Neural crest cell (in vitro differentiated cells): ENCODE measurements around the gene GFAP. TPM values are rescaled to one million over a fixed set of nuclear protein-coding genes. Genes with fewer than 3 reads are reported as not detected.

Experiments used
- DNase-seq: peaks from one replicate; pipeline ENCODE4 v3.0.0; 2021; ENCODE audit warnings: low read depth, mixed read lengths, low spot score
- H3K27ac Mint-ChIP-seq: one replicate; pipeline ENCODE4 v1.8.0; 2021; ENCODE audit warnings: mild to moderate bottlenecking, mixed read lengths; ENCODE audit not compliant: unreplicated experiment
- H3K27me3 Mint-ChIP-seq: 2 replicates; pipeline ENCODE4 v1.8.0; 2021; ENCODE audit warnings: low read depth, mild to moderate bottlenecking, mixed read lengths
- H3K36me3 Mint-ChIP-seq: 2 replicates; pipeline ENCODE4 v1.8.0; 2021; ENCODE audit warnings: low read depth, mild to moderate bottlenecking, mixed read lengths
- H3K4me1 Mint-ChIP-seq: 2 replicates; pipeline ENCODE4 v1.8.0; 2021; ENCODE audit warnings: mixed read lengths
- H3K4me3 Mint-ChIP-seq: one replicate; pipeline ENCODE4 v1.8.0; 2021; ENCODE audit warnings: mild to moderate bottlenecking, mixed read lengths
- H3K9me3 Mint-ChIP-seq: 2 replicates; pipeline ENCODE4 v1.8.0; 2021; ENCODE audit warnings: mixed read lengths
- CTCF ChIP-seq: fragments of 200-600 bp; sonication (generic); conservative IDR thresholded peaks from 2 replicates; pipeline ENCODE4 v1.5.0; 2021; ENCODE audit warnings: antibody characterized with exemption, mild to moderate bottlenecking
- total RNA-seq: library from RNA; stranded (reverse); gene quantifications from 2 replicates; pipeline ENCODE4 v1.2.1, GENCODE V29; 2021

The GFAP gene
- total RNA-seq, 1 donor from 2014 or later = not detected

- Mint-ChIP-seq H3K4me1 (peaks cover 26% of the 10 kb centered on the region), H3K4me3 (peak overlapping the region; percentile 56), H3K9me3 (no peaks in the 10 kb centered on the region), H3K27ac (no peak overlapping the region), H3K36me3 (no peaks in the 10 kb centered on the region), H3K27me3 (peaks cover 24% of the 10 kb centered on the region)
- TF ChIP-seq CTCF = no peak
- DNase-seq = no peak
Observed at GRCh38 chr17:44912763-44913544, 2.3 kb downstream of the GFAP start.

- peak; percentile 68 for TF ChIP-seq CTCF
- Mint-ChIP-seq H3K4me3 (peak overlapping the region; percentile 15), H3K9me3 (no peaks in the 10 kb centered on the region), H3K27ac (no peak overlapping the region), H3K4me1 (peaks cover 24% of the 10 kb centered on the region), H3K27me3 (peaks cover 24% of the 10 kb centered on the region), H3K36me3 (no peaks in the 10 kb centered on the region)
- peak; percentile 65 for DNase-seq
Observed at GRCh38 chr17:44911133-44912001, 3.9 kb downstream of the GFAP start.

GRCh38 chr17:44910231-44911106 lies 4.8 kb downstream of the GFAP start:
- peaks cover 24% of the 10 kb centered on the region for H3K27me3 Mint-ChIP-seq
- H3K36me3 Mint-ChIP-seq = no peaks in the 10 kb centered on the region
- H3K27ac Mint-ChIP-seq = no peak overlapping the region
- no peaks in the 10 kb centered on the region for H3K9me3 Mint-ChIP-seq
- no peak for TF ChIP-seq CTCF
- peaks cover 22% of the 10 kb centered on the region for H3K4me1 Mint-ChIP-seq
- H3K4me3 Mint-ChIP-seq = no peak overlapping the region
- no peak for DNase-seq

- Mint-ChIP-seq H3K9me3 (no peaks in the 10 kb centered on the region), H3K36me3 (no peaks in the 10 kb centered on the region)
- TF ChIP-seq CTCF = no peak
Observed at GRCh38 chr17:44909681-44910144, 5.6 kb downstream of the GFAP start.

GRCh38 chr17:44908761-44909326 lies 6.5 kb downstream of the GFAP start:
- TF ChIP-seq CTCF = no peak
- Mint-ChIP-seq H3K4me1 (peaks cover 27% of the 10 kb centered on the region), H3K27me3 (peaks cover 24% of the 10 kb centered on the region), H3K4me3 (no peak overlapping the region), H3K27ac (peak overlapping the region; percentile 91), H3K9me3 (no peaks in the 10 kb centered on the region), H3K36me3 (no peaks in the 10 kb centered on the region)
- no peak for DNase-seq

More at GRCh38 chr17:44909681-44910144, 5.6 kb downstream of the GFAP start:
- H3K4me3 Mint-ChIP-seq = no peak overlapping the region
- H3K27me3 Mint-ChIP-seq = peaks cover 24% of the 10 kb centered on the region
- peaks cover 27% of the 10 kb centered on the region for H3K4me1 Mint-ChIP-seq
- H3K27ac Mint-ChIP-seq = no peak overlapping the region
- DNase-seq = no peak
